Suprapubic skin (tissue), 3 donors: Measurements from ENCODE around the gene SHOX.

Source experiments
- EP300 ChIP-seq: sonication (generic); formaldehyde crosslinking; IDR thresholded peaks from one replicate; pipeline ENCODE4 v1.6.1; 2017; ENCODE audit warnings: antibody characterized with exemption
- TF ChIP-seq, protein P1 (sequence below), 2 donors: fragments of 200-600 bp in 1 of 2; fragments of 450-650 bp in 1 of 2; sonication (generic) in 1 of 2; IDR thresholded peaks; one replicate each; pipeline ENCODE4 v1.5.1; 2016 to 2019; ENCODE audit warnings: antibody characterized with exemption in 2 of 2, mild to moderate bottlenecking in 1 of 2, moderate library complexity in 1 of 2

- TF ChIP-seq, protein P1, sequence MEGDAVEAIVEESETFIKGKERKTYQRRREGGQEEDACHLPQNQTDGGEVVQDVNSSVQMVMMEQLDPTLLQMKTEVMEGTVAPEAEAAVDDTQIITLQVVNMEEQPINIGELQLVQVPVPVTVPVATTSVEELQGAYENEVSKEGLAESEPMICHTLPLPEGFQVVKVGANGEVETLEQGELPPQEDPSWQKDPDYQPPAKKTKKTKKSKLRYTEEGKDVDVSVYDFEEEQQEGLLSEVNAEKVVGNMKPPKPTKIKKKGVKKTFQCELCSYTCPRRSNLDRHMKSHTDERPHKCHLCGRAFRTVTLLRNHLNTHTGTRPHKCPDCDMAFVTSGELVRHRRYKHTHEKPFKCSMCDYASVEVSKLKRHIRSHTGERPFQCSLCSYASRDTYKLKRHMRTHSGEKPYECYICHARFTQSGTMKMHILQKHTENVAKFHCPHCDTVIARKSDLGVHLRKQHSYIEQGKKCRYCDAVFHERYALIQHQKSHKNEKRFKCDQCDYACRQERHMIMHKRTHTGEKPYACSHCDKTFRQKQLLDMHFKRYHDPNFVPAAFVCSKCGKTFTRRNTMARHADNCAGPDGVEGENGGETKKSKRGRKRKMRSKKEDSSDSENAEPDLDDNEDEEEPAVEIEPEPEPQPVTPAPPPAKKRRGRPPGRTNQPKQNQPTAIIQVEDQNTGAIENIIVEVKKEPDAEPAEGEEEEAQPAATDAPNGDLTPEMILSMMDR (IDR thresholded peaks at IDR 0.05) = no peak
- TF ChIP-seq EP300 = no peak
These were observed 8.7 kb upstream of the SHOX start for GRCh38 chrX:621705-622503.
